NCI-H510A (cell line): ENCODE data around the gene CFB.
"Not testable (repeated sequence)": the region's sequence is repeated elsewhere in the genome, so short reads cannot be mapped to it uniquely, and the experiment has no call there.

Experiments used
- DNase-seq: peaks from one replicate; lab custom pipeline; 2025; lab: John Stamatoyannopoulos, UW

Gene CFB

GRCh38 chr6:31911826-31912585 lies 33.9 kb upstream of the CFB start:
- no peak for DNase-seq

- no peak for DNase-seq
Observed at GRCh38 chr6:31915351-31915750, 30.5 kb upstream of the CFB start.

- no peak for DNase-seq
Observed at GRCh38 chr6:31915756-31916155, 30.1 kb upstream of the CFB start.

- DNase-seq: no peak
Observed at GRCh38 chr6:31918069-31918720, 27.7 kb upstream of the CFB start.

- no peak for DNase-seq
Observed at GRCh38 chr6:31919624-31920303, 26.1 kb upstream of the CFB start.

GRCh38 chr6:31920811-31921210 lies 25.1 kb upstream of the CFB start:
- no peak for DNase-seq

GRCh38 chr6:31922942-31923341 lies 23.0 kb upstream of the CFB start:
- no peak for DNase-seq

- DNase-seq: no peak
Observed at GRCh38 chr6:31927242-31927862, 18.5 kb upstream of the CFB start, which contains the start of gene C2. TSS of gene C2 (plus strand) at chr6:31927717. CDS start at chr6:31927753, 36 bp downstream.

- no peak for DNase-seq
Observed at GRCh38 chr6:31927863-31928671, 17.8 kb upstream of the CFB start.

- no peak for DNase-seq
Observed at GRCh38 chr6:31928672-31928939, 17.3 kb upstream of the CFB start.

- no peak for DNase-seq
Observed at GRCh38 chr6:31930962-31931361, 14.9 kb upstream of the CFB start.

- not testable (repeated sequence) for DNase-seq
Observed at GRCh38 chr6:31932137-31932536, 13.8 kb upstream of the CFB start.

- DNase-seq: no peak
Observed at GRCh38 chr6:31933537-31933936, 12.4 kb upstream of the CFB start.

- DNase-seq: no peak
Observed at GRCh38 chr6:31935021-31935420, 10.9 kb upstream of the CFB start.

GRCh38 chr6:31935823-31936222 lies 10.1 kb upstream of the CFB start:
- DNase-seq: no peak

GRCh38 chr6:31940256-31940664 lies 5.6 kb upstream of the CFB start:
- no peak for DNase-seq

- DNase-seq: no peak
Observed at GRCh38 chr6:31943742-31944141, 2.2 kb upstream of the CFB start.

- DNase-seq: no peak
Observed at GRCh38 chr6:31945154-31945506, 765 bp upstream of the CFB start.

GRCh38 chr6:31946370-31946885 lies 533 bp downstream of the CFB start:
- no peak for DNase-seq

- DNase-seq: no peak
Observed at GRCh38 chr6:31947070-31947675, 1.3 kb downstream of the CFB start.

GRCh38 chr6:31947864-31948263 lies 2.0 kb downstream of the CFB start:
- DNase-seq: no peak
